ENCODE data around the gene RBM20. TPM values are rescaled to one million over a fixed set of nuclear protein-coding genes. Genes with fewer than 3 reads are reported as not detected.

RBM20 gene
- total and polyA plus RNA-seq, 2 experiments from 2014 or later = 0.05 to 0.17 TPM

DNA sequence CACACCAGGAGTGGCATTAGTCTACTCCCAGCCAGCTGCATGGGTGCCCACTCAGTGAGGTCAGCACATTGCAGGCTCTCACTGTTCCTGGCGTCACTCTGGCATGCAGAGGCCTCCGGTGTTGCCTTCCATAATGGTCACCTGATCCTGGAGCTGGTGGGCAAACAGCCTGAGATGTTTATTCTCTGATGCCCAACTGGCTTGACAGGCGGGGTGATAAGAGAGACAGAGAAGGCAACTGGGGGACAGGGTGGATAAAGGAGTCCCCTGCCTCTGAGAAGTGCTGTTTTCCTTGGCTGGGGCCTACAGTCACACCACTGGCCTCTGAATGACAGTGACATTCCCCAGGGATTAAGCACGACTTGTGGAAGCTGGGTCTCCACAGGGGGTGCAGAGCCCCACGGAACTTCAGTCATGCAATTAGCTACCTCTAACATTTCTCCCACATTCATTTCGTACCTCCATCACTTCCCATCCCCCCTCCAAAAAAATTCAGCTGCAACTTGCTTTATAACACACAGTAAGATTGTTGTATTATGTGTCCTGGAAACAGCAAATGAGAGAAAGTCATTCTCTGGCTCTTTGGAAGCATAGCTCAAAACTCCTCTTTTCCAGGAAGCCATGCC, 7.1 kb upstream of the RBM20 start (continued):
- TF ChIP-seq CREB1 (CRISPR knock-in tag; IDR thresholded peaks at IDR 0.05; ENCODE audit: low read depth) = no peak

DNA sequence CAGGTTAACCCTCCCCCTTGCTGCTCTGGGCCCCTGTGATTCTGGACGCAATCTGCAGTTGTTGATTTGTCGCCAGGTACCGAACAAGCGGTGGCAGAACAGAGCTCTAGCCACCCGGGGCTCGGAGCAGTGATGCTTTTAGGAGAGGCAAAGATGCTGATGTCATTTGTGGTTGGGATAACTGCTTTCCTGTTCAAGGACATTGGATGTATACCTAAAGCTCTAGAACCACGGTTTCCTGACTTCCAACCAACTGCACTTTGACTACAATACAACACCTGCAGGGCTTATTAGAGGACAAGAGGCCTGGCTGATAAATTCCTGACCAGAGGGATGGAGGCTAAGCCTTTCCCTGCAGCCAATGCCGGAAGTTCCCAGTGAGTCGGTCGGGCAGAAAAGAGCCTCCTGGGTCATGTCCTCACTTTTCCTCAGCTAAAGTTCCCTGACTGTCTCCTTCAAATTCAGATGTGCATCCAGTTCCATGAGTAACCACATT, 6.5 kb upstream of the RBM20 start:
- Mint-ChIP-seq H3K4me1 (peaks cover 37% of the 10 kb centered on the region), H3K27me3 (ENCODE audit: insufficient read depth, low read depth, poor library complexity) (peaks cover 19% of the 10 kb centered on the region)

More for the DNA sequence above, 6.5 kb upstream of the RBM20 start:
- H3K9me3 Mint-ChIP-seq = no peaks in the 10 kb centered on the region
- Histone ChIP-seq H3K9me2 (ENCODE audit: insufficient read depth) (no peaks in the 10 kb centered on the region), H3F3A (replicated peaks; ENCODE audit: low read depth) (0 out of 2 replicates have a peak, but pooled peaks cover 8% of the 10 kb centered on the region), H3K36me3 (ENCODE audit: insufficient read depth) (no peaks in the 10 kb centered on the region), H3K4me3 (no peak overlapping the region), H3K27me3 (ENCODE audit: insufficient read depth) (peaks cover 13% of the 10 kb centered on the region), H3K4me1 (ENCODE audit: insufficient read depth) (peaks cover 33% of the 10 kb centered on the region), H3K27ac (ENCODE audit: low read depth) (no peak overlapping the region), H3K79me2 (replicated peaks; ENCODE audit: insufficient read depth) (no peaks in the 10 kb centered on the region), H3K4me2 (peak overlapping the region; percentile 67; the same call in 1 of the 2 replicates), H2AFZ (peak overlapping the region; percentile 45; the same call in 1 of the 2 replicates), H4K20me1 (replicated peaks; ENCODE audit: insufficient read depth) (no peaks in the 10 kb centered on the region)
- peak; percentile 56 for DNase-seq (ENCODE audit: low spot score)
- peak; percentile 46 for ATAC-seq
- TF ChIP-seq, protein P1, sequence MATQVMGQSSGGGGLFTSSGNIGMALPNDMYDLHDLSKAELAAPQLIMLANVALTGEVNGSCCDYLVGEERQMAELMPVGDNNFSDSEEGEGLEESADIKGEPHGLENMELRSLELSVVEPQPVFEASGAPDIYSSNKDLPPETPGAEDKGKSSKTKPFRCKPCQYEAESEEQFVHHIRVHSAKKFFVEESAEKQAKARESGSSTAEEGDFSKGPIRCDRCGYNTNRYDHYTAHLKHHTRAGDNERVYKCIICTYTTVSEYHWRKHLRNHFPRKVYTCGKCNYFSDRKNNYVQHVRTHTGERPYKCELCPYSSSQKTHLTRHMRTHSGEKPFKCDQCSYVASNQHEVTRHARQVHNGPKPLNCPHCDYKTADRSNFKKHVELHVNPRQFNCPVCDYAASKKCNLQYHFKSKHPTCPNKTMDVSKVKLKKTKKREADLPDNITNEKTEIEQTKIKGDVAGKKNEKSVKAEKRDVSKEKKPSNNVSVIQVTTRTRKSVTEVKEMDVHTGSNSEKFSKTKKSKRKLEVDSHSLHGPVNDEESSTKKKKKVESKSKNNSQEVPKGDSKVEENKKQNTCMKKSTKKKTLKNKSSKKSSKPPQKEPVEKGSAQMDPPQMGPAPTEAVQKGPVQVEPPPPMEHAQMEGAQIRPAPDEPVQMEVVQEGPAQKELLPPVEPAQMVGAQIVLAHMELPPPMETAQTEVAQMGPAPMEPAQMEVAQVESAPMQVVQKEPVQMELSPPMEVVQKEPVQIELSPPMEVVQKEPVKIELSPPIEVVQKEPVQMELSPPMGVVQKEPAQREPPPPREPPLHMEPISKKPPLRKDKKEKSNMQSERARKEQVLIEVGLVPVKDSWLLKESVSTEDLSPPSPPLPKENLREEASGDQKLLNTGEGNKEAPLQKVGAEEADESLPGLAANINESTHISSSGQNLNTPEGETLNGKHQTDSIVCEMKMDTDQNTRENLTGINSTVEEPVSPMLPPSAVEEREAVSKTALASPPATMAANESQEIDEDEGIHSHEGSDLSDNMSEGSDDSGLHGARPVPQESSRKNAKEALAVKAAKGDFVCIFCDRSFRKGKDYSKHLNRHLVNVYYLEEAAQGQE (IDR thresholded peaks at IDR 0.05; ENCODE audit: unreplicated experiment) = no peak
- TF ChIP-seq CREB1 (CRISPR knock-in tag; IDR thresholded peaks at IDR 0.05; ENCODE audit: low read depth) = no peak
- TF ChIP-seq EZH2phosphoT487 (IDR thresholded peaks at IDR 0.05; ENCODE audit: unreplicated experiment) = no peak
- TF ChIP-seq, protein P2, sequence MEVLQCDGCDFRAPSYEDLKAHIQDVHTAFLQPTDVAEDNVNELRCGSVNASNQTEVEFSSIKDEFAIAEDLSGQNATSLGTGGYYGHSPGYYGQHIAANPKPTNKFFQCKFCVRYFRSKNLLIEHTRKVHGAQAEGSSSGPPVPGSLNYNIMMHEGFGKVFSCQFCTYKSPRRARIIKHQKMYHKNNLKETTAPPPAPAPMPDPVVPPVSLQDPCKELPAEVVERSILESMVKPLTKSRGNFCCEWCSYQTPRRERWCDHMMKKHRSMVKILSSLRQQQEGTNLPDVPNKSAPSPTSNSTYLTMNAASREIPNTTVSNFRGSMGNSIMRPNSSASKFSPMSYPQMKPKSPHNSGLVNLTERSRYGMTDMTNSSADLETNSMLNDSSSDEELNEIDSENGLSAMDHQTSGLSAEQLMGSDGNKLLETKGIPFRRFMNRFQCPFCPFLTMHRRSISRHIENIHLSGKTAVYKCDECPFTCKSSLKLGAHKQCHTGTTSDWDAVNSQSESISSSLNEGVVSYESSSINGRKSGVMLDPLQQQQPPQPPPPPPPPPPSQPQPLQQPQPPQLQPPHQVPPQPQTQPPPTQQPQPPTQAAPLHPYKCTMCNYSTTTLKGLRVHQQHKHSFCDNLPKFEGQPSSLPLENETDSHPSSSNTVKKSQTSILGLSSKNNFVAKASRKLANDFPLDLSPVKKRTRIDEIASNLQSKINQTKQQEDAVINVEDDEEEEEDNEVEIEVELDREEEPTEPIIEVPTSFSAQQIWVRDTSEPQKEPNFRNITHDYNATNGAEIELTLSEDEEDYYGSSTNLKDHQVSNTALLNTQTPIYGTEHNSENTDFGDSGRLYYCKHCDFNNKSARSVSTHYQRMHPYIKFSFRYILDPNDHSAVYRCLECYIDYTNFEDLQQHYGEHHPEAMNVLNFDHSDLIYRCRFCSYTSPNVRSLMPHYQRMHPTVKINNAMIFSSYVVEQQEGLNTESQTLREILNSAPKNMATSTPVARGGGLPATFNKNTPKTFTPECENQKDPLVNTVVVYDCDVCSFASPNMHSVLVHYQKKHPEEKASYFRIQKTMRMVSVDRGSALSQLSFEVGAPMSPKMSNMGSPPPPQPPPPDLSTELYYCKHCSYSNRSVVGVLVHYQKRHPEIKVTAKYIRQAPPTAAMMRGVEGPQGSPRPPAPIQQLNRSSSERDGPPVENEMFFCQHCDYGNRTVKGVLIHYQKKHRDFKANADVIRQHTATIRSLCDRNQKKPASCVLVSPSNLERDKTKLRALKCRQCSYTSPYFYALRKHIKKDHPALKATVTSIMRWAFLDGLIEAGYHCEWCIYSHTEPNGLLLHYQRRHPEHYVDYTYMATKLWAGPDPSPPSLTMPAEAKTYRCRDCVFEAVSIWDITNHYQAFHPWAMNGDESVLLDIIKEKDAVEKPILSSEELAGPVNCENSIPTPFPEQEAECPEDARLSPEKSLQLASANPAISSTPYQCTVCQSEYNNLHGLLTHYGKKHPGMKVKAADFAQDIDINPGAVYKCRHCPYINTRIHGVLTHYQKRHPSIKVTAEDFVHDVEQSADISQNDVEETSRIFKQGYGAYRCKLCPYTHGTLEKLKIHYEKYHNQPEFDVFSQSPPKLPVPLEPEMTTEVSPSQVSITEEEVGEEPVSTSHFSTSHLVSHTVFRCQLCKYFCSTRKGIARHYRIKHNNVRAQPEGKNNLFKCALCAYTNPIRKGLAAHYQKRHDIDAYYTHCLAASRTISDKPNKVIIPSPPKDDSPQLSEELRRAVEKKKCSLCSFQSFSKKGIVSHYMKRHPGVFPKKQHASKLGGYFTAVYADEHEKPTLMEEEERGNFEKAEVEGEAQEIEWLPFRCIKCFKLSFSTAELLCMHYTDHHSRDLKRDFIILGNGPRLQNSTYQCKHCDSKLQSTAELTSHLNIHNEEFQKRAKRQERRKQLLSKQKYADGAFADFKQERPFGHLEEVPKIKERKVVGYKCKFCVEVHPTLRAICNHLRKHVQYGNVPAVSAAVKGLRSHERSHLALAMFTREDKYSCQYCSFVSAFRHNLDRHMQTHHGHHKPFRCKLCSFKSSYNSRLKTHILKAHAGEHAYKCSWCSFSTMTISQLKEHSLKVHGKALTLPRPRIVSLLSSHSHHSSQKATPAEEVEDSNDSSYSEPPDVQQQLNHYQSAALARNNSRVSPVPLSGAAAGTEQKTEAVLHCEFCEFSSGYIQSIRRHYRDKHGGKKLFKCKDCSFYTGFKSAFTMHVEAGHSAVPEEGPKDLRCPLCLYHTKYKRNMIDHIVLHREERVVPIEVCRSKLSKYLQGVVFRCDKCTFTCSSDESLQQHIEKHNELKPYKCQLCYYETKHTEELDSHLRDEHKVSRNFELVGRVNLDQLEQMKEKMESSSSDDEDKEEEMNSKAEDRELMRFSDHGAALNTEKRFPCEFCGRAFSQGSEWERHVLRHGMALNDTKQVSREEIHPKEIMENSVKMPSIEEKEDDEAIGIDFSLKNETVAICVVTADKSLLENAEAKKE (CRISPR knock-in tag; IDR thresholded peaks at IDR 0.05) = no peak
- no peak for TF ChIP-seq EZH2 (IDR thresholded peaks at IDR 0.05; ENCODE audit: low read depth, unreplicated experiment)
- no peak for TF ChIP-seq JUNB (IDR thresholded peaks at IDR 0.05; ENCODE audit: unreplicated experiment)
- TF ChIP-seq, protein P3, sequence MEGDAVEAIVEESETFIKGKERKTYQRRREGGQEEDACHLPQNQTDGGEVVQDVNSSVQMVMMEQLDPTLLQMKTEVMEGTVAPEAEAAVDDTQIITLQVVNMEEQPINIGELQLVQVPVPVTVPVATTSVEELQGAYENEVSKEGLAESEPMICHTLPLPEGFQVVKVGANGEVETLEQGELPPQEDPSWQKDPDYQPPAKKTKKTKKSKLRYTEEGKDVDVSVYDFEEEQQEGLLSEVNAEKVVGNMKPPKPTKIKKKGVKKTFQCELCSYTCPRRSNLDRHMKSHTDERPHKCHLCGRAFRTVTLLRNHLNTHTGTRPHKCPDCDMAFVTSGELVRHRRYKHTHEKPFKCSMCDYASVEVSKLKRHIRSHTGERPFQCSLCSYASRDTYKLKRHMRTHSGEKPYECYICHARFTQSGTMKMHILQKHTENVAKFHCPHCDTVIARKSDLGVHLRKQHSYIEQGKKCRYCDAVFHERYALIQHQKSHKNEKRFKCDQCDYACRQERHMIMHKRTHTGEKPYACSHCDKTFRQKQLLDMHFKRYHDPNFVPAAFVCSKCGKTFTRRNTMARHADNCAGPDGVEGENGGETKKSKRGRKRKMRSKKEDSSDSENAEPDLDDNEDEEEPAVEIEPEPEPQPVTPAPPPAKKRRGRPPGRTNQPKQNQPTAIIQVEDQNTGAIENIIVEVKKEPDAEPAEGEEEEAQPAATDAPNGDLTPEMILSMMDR (conservative IDR thresholded peaks at IDR 0.05; ENCODE audit: low read depth in 2 of 2) = no peak
- no peak for TF ChIP-seq POLR2AphosphoS5 (IDR thresholded peaks at IDR 0.05; ENCODE audit: low read depth)
- no peak for TF ChIP-seq STAT1 (IDR thresholded peaks at IDR 0.05; ENCODE audit: unreplicated experiment)
- TF ChIP-seq ZNF114 (CRISPR knock-in tag; IDR thresholded peaks at IDR 0.05) = no peak
- TF ChIP-seq, protein P4, sequence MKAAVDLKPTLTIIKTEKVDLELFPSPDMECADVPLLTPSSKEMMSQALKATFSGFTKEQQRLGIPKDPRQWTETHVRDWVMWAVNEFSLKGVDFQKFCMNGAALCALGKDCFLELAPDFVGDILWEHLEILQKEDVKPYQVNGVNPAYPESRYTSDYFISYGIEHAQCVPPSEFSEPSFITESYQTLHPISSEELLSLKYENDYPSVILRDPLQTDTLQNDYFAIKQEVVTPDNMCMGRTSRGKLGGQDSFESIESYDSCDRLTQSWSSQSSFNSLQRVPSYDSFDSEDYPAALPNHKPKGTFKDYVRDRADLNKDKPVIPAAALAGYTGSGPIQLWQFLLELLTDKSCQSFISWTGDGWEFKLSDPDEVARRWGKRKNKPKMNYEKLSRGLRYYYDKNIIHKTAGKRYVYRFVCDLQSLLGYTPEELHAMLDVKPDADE (IDR thresholded peaks at IDR 0.05) = no peak
- H3K36me3 Mint-ChIP-seq (ENCODE audit: low read depth) = no peaks in the 10 kb centered on the region; the same call in 2 of the 3 replicates
- H3K4me3 Mint-ChIP-seq = no peak overlapping the region
- H3K27ac Mint-ChIP-seq = no peak overlapping the region

All from GM23338 (cell line).